Central memory CD8-positive, alpha-beta T cell (primary cell): ENCODE results near the gene ATP4A.

Source experiments
- ATAC-seq: fragments of 150-1000 bp; cut with Tn5 transposase; replicated peaks from 2 replicates; pipeline ENCODE4 v1.10.0; 2022; ENCODE audit warnings: mild to moderate bottlenecking, moderate FRiP score, moderate number of reproducible peaks; ENCODE audit not compliant: poor library complexity, severe bottlenecking; ENCODE audit errors: extremely low read depth
- DNase-seq, 2 donors: peaks; one replicate each; pipeline ENCODE4 v3.0.0; 2021; ENCODE audit warnings: low spot score in 2 of 2
- H3K27ac Mint-ChIP-seq: one replicate; pipeline ENCODE4 v1.8.0; 2022; ENCODE audit warnings: low read depth, mild to moderate bottlenecking, moderate library complexity, mixed read lengths
- H3K27me3 Mint-ChIP-seq: one replicate; pipeline ENCODE4 v1.8.0; 2022; ENCODE audit warnings: mixed read lengths
- H3K36me3 Mint-ChIP-seq: one replicate; pipeline ENCODE4 v1.8.0; 2022; ENCODE audit warnings: mild to moderate bottlenecking, moderate library complexity, mixed read lengths; ENCODE audit not compliant: insufficient read depth
- H3K4me1 Mint-ChIP-seq: one replicate; pipeline ENCODE4 v1.8.0; 2022; ENCODE audit warnings: mixed read lengths
- H3K4me3 Mint-ChIP-seq: one replicate; pipeline ENCODE4 v1.8.0; 2022; ENCODE audit warnings: mild to moderate bottlenecking, moderate library complexity, mixed read lengths
- H3K9me3 Mint-ChIP-seq: one replicate; pipeline ENCODE4 v1.8.0; 2022; ENCODE audit warnings: mixed read lengths

ATP4A gene

DNA sequence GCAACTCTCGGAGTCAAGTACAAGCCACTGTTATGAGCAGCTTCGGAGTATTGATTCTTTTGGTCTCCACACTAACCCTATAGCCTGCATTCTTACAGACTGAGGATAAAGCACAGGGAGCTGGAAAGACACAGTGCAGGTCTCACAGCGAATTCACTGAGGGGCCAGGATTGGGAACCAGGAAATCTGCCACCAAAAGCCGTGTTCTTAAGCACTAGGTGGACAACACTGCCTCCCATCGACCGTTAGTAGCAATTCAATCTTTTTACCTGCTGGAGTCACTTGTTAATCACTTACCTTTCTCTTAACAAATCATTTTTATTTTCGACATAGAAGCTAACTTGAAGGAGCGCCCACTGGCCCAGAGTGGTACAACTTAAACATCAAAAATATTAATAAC is 28.8 kb upstream of the ATP4A start:
- Mint-ChIP-seq H3K4me3 (no peak overlapping the region), H3K27ac (no peak overlapping the region), H3K27me3 (peaks cover 1% of the 10 kb centered on the region), H3K4me1 (no peaks in the 10 kb centered on the region), H3K9me3 (no peaks in the 10 kb centered on the region), H3K36me3 (no peaks in the 10 kb centered on the region)
- no peak for DNase-seq
- no peak for ATAC-seq

DNA sequence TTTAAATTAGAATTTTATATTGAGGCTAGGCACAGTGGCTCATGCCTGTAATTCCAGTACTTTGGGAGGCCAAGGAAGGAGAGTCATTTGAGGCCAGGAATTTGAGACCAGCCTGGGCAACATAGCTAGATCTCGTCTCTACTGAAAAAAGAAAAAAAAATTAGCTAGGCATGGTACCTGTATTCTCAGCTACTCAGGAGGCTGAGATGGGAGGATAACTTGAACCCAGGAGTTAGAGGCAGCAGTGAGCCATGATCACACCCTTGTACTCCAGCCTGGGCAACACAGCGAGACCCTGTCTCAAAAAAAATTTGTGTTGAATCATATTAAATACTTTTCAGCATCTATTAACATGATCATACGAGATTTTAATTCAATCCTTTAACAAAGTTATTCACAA is 27.4 kb upstream of the ATP4A start:
- peaks cover 15% of the 10 kb centered on the region for H3K27me3 Mint-ChIP-seq
- DNase-seq (no peak), ATAC-seq (no peak)
- no peak overlapping the region for H3K4me3 Mint-ChIP-seq
- no peaks in the 10 kb centered on the region for H3K36me3 Mint-ChIP-seq
- no peaks in the 10 kb centered on the region for H3K4me1 Mint-ChIP-seq
- no peak overlapping the region for H3K27ac Mint-ChIP-seq
- H3K9me3 Mint-ChIP-seq: no peaks in the 10 kb centered on the region

DNA sequence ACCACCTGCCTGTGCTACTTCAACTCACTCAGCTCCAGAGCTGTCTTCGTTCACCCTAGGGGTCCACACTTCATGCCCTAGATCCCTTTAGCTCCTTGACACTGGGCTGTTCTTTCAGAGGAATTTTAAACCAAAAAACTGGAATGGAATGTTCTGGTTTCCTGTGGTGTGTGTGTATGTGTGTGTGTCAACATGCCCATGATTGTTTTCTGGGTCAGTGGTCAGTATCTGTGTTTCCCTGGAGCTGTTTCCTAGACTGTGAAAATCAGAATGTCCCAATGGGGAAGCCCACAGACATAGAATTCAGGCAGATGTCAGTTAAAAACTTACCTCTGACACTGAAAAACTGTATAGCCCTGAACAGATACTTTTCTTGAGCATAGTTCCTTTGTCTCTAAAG is 23.9 kb upstream of the ATP4A start:
- DNase-seq (no peak), ATAC-seq (no peak)
- Mint-ChIP-seq H3K27me3 (peaks cover 47% of the 10 kb centered on the region), H3K9me3 (no peaks in the 10 kb centered on the region), H3K36me3 (no peaks in the 10 kb centered on the region), H3K27ac (no peak overlapping the region), H3K4me1 (no peaks in the 10 kb centered on the region), H3K4me3 (no peak overlapping the region)

DNA sequence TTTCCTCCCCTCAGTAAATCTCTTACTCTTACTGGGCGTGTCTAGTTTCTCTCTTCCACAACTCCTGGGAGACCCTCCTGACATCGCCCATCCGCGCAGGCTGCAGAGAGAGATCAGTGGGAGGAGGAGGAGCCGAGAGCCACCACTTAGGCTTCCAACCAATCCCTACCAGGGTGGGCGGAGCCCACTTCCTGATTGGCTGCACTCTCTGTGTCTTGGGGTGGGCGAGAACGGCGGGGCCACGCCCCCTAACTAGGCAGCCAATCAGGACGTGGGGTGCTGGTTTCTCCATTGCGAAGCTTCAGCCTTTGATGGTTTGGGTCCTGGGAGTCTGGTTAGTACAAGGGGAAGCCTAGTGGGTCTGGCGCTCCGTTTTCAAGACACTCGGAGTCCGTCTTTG is 22.4 kb upstream of the ATP4A start, which contains the start of gene PMIS2:
Gene PMIS2, plus strand, starts transcription at position 326 of the 400 bp plus-strand sequence. CDS start 87 bp downstream, outside the sequence.
- Mint-ChIP-seq H3K36me3 (no peaks in the 10 kb centered on the region), H3K4me3 (no peak within 1 kb of the TSS), H3K27me3 (peaks cover 47% of the 10 kb centered on the region), H3K4me1 (no peaks in the 10 kb centered on the region), H3K9me3 (no peaks in the 10 kb centered on the region), H3K27ac (no peak within 1 kb of the TSS)
- ATAC-seq (no peak), DNase-seq (no peak)

DNA sequence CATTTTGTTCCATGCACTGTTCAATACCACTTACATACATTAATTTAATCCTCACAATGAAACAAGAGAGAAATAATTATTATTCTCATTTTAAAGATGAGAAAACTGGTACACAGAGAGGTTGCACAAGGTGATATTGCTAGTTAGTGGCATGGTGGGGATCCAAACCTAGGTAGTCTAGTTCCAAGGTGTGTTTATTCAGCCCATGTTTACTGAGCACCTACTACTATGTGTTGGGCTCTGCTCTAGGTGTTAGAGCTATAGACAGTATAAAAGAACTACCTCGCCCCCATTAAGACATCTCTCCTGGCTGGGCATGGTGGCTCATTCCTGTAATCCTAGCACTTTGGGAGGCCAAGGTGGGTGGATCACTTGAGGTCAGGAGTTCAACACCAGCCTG is 19.3 kb upstream of the ATP4A start:
- no peaks in the 10 kb centered on the region for H3K36me3 Mint-ChIP-seq
- no peak overlapping the region for H3K27ac Mint-ChIP-seq
- peaks cover 58% of the 10 kb centered on the region for H3K27me3 Mint-ChIP-seq
- DNase-seq: no peak
- no peak for ATAC-seq
- H3K9me3 Mint-ChIP-seq: no peaks in the 10 kb centered on the region
- H3K4me3 Mint-ChIP-seq: no peak overlapping the region
- no peaks in the 10 kb centered on the region for H3K4me1 Mint-ChIP-seq

DNA sequence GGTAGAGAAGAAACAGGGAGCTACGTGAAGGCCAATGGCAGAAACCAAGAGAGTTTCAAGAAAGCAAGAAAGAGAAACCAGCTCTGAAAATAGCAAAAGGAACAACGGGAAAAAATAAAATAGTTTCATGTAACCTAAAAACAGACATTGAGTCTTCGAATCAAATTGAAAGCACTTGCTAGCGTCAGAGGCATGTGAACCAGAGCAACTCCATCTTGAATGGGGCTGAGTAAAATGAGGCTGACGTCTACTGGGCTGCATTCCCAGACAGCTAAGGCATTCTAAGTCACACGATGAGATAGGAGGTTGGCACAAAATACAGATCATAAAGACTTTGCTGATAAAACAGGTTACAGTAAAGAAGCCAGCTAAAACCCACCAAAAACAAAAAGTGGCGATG is 15.2 kb upstream of the ATP4A start:
- H3K9me3 Mint-ChIP-seq: peaks cover 18% of the 10 kb centered on the region
- DNase-seq (no peak), ATAC-seq (no peak)
- no peak overlapping the region for H3K4me3 Mint-ChIP-seq
- no peaks in the 10 kb centered on the region for H3K36me3 Mint-ChIP-seq
- peaks cover 41% of the 10 kb centered on the region for H3K27me3 Mint-ChIP-seq
- H3K4me1 Mint-ChIP-seq: no peaks in the 10 kb centered on the region
- H3K27ac Mint-ChIP-seq: no peak overlapping the region

DNA sequence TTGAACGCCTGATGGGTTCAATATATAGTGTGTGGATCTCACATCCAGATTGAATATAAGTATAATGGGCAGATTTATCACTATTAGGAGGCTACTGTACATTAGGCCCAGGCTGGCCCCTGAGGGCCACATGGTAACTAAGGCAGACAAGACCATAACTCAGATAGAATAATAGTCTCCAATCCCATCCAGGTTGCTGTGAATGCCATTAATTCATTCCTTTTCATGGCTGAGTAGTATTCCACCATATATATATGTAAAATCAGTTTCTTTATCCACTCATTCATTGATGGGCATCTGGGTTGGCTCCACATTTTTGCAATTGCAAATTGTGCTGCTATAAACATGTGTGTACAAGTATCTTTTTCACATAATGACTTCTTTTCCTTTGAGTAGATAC is 14.5 kb upstream of the ATP4A start:
- Mint-ChIP-seq H3K9me3 (peaks cover 18% of the 10 kb centered on the region), H3K36me3 (no peaks in the 10 kb centered on the region), H3K27me3 (peaks cover 39% of the 10 kb centered on the region), H3K27ac (no peak overlapping the region), H3K4me3 (no peak overlapping the region), H3K4me1 (no peaks in the 10 kb centered on the region)
- ATAC-seq: no peak
- DNase-seq: no peak

DNA sequence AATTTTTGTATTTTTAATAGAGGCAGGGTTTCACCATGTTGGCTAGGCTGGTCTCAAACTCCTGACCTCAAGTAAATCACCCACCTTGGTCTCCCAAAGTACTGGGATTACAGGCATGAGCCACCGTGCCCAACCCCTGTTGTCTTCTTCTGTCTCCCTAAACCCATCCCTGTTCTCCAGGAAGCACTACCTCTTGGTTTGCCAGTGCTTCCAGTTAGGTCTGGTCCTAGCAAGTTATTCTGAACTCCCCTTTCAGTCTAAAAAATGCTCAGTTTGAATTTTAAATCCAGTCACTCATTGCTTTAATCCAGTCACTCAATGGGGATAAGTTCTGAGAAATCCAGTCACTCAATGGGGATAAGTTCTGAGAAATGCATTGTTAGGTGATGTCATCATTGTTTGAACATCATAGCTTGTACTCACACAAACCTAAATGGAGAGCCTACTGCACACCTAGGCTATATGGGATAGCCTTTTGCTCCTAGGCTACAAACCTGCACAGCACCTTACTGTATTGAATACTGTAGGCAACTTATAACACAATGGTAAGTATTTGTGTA is 8.0 kb upstream of the ATP4A start:
- peaks cover 11% of the 10 kb centered on the region for H3K9me3 Mint-ChIP-seq
- ATAC-seq (no peak), DNase-seq (no peak)
- H3K27me3 Mint-ChIP-seq: peaks cover 57% of the 10 kb centered on the region
- H3K4me3 Mint-ChIP-seq: no peak overlapping the region
- H3K36me3 Mint-ChIP-seq: no peaks in the 10 kb centered on the region
- no peaks in the 10 kb centered on the region for H3K4me1 Mint-ChIP-seq
- no peak overlapping the region for H3K27ac Mint-ChIP-seq

DNA sequence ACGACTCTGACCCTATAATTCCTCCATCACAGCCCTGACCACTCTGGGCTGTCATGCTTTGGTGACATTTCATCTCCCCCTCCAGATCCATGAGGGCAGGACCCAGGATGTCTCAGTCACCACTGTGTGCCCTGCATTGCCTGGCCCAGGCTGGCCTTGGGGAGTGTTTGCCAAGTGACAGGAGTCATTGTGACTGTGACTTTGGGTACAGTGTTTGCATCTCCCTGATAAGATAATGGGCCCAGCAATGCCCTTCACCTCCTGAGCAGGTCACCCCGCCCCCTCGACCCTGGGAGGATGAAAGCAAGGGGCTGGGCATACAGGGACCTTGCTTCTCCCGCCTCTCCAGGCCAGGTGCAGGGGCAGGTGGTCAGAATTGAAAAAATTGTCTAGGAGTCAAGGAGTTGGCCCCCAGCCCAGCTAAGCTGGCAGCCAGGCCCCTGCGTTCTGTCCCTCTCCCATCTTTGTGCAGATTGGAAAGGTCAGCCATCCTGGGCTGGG is 5.9 kb upstream of the ATP4A start:
- no peaks in the 10 kb centered on the region for H3K4me1 Mint-ChIP-seq
- no peaks in the 10 kb centered on the region for H3K9me3 Mint-ChIP-seq
- H3K27ac Mint-ChIP-seq: no peak overlapping the region
- H3K4me3 Mint-ChIP-seq: no peak overlapping the region
- H3K36me3 Mint-ChIP-seq: no peaks in the 10 kb centered on the region
- peaks cover 65% of the 10 kb centered on the region for H3K27me3 Mint-ChIP-seq
- ATAC-seq (no peak), DNase-seq (no peak)

DNA sequence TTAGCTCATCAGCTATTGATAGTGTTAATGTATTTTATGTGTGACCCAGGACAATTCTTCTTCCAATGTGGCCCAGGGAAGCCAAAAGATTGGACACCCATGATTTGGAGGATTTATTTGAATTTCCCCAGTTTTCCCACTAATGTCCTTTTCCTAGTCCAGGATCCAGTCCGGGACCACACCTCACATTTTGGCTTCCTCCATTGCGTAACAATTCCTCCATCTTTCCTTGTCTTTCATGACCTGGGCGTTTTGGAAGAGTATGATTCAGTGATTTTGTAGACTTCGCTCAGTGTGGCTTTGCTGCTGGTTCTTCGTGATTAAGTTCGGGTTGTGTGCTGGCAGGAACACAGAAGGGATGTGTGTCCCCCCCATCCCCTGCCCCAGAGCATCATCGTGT is 3.3 kb upstream of the ATP4A start:
- no peaks in the 10 kb centered on the region for H3K4me1 Mint-ChIP-seq
- H3K4me3 Mint-ChIP-seq: no peak overlapping the region
- H3K36me3 Mint-ChIP-seq: no peaks in the 10 kb centered on the region
- no peak overlapping the region for H3K27ac Mint-ChIP-seq
- H3K9me3 Mint-ChIP-seq: no peaks in the 10 kb centered on the region
- peaks cover 74% of the 10 kb centered on the region for H3K27me3 Mint-ChIP-seq
- ATAC-seq (no peak), DNase-seq (no peak)

DNA sequence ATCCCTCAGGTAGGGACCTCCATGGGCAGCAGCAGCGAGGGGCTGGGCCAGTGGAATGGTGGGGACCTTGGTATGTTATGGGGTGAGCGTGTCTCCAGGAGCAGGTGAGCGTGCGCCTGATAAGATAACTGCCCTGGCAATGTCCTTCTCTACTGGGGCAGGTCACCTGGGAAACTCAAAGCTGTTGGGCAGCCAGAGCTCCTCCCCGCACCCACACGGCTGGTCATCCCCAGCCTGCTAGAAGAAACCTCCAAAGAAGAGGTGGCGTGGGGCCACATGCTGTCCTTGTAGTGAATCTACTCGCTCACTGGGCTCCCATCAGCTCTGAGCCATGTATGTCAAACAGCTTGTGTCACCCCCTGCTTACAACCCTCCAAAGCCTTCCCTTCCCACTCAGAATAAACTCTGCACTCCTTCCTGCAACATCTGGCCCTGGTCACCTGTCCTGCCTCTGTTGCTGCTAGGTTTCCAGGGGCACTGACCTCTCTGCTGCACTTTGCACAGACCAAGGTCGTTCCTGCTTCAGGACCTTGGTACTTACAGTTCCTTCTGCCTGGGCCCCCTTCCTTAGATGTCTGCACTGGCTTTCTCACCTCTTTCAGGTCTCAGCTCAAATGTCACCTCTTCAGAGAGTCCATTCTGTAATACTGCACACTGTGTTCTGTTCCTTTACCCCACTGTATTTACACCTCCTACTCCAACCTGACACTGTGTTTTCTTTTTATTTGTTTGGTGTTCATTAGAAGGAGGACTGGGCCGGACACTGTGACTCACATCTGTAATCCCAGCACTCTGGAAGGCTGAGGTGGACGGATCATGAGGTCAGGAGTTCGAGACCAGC is 1.8 kb upstream of the ATP4A start:
- H3K4me3 Mint-ChIP-seq: no peak overlapping the region
- H3K9me3 Mint-ChIP-seq: no peaks in the 10 kb centered on the region
- DNase-seq (no peak), ATAC-seq (no peak)
- H3K36me3 Mint-ChIP-seq: no peaks in the 10 kb centered on the region
- peaks cover 74% of the 10 kb centered on the region for H3K27me3 Mint-ChIP-seq
- no peaks in the 10 kb centered on the region for H3K4me1 Mint-ChIP-seq
- no peak overlapping the region for H3K27ac Mint-ChIP-seq

DNA sequence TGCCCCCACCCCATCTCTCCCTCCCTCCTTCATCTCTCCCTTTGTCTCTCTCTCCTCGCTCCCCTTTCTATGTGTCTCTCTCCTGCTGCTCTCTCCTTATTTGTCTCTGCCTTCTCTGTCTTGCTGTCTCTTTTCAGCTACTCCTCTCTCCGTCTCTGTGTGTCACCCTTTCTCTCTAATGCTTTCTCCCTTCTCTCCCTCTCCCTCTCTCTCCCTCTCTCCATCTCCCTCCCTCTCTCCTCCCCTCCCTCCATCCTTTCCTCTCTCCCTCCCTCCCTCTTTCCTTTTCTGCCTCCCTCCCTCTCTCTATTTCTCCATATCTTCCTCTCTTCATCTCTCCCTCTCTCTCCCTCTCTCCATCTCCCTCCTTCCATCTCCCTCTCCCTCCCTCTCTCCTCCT is 682 bp downstream of the ATP4A start:
- Mint-ChIP-seq H3K27me3 (peaks cover 71% of the 10 kb centered on the region), H3K9me3 (no peaks in the 10 kb centered on the region), H3K4me3 (no peak overlapping the region), H3K4me1 (no peaks in the 10 kb centered on the region), H3K27ac (no peak overlapping the region), H3K36me3 (no peaks in the 10 kb centered on the region)
- ATAC-seq (no peak), DNase-seq (no peak)

DNA sequence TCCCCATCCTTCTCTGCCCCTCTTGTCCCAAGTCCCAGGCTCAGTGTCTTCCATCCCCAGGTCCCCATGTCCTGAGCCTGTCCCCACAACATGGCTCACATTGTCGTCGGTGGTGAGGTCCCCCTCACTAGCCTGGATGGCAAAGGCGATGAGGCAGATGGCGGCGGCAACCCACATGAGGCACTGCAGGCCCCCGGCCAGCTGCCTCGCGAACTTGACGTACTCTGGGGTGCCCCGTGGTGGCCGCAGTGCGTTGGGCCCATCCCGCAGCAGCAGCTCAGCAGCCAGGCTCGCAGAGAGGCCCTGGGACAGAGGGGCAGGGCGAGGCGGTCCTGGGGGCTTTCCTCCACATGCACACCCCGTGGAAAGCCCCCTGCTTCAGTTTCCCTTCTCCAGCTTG is 1.1 kb downstream of the ATP4A start:
- Mint-ChIP-seq H3K27ac (no peak overlapping the region), H3K27me3 (peaks cover 71% of the 10 kb centered on the region), H3K9me3 (no peaks in the 10 kb centered on the region), H3K4me1 (peaks cover 1% of the 10 kb centered on the region), H3K36me3 (no peaks in the 10 kb centered on the region), H3K4me3 (no peak overlapping the region)
- DNase-seq: no peak
- ATAC-seq: no peak
